IPS DF 4.7 (cell line): ENCODE measurements around the gene FAM200A.
"Not testable (repeated sequence)": the region's sequence is repeated elsewhere in the genome, so short reads cannot be mapped to it uniquely, and the experiment has no call there.

Source experiments
- DNase-seq: peaks from one replicate; pipeline ENCODE4 v3.0.0-alpha.2; 2013; ENCODE audit warnings: low spot score; ENCODE audit errors: extremely low read depth

The FAM200A gene

DNA sequence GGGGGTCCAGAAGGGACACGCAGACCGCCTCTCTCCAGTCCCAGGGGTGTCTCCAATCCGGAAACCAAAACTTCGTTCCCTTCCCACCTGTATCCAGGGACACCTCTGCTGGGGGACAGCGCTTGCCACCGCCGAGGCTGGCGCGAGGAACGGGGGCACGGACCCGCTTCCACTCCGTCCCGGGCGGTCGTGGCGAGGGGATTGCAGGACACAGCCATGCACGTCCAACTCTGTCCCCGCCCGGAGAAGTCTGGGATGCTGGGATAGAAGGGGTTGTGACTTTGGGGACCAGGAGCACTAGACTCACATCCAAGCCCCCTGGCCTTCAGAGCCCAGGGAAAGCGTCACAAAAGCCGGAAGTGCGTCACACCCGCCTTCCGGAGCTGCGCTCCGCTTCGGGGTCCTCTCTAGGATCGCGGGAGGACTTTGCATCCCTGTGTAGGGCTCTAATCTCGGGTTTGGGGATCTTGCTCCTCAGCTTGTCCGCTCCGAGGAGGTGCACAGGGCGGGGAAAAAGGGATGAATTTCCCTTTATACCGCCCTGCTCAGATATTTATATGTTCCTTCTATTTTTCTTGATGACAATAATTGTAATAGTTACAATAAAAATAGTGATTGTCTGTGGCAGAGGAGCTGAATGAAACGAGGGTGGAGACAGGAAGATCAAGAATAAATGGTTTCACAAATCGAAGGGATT lies at the start of gene FAM200A:
Gene FAM200A, minus strand, starts transcription at position 348 of the 697 bp plus-strand sequence. CDS start 3,707 bp downstream, outside the sequence.
- peak; percentile 74 for DNase-seq

DNA sequence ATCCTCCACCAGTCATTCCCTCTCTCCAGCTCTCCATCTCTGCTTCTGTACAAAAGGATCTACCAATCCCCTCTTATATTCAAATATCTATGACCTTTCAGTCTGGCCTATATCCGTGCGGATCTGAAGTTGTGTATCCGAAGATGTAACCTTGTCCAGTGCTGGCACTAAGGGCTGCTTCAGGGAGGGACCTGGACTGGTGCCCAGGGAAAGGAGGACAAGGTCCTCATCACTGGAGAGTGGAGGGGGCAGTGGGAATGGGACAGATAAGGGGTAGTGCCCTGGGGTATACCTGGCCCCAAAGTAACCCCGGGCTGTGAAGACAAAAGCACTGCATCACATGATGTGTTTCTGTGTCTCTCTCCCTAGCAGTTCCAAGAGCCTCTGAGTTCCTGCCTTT lies 47.9 kb upstream of the FAM200A start:
- DNase-seq, result no peak

DNA sequence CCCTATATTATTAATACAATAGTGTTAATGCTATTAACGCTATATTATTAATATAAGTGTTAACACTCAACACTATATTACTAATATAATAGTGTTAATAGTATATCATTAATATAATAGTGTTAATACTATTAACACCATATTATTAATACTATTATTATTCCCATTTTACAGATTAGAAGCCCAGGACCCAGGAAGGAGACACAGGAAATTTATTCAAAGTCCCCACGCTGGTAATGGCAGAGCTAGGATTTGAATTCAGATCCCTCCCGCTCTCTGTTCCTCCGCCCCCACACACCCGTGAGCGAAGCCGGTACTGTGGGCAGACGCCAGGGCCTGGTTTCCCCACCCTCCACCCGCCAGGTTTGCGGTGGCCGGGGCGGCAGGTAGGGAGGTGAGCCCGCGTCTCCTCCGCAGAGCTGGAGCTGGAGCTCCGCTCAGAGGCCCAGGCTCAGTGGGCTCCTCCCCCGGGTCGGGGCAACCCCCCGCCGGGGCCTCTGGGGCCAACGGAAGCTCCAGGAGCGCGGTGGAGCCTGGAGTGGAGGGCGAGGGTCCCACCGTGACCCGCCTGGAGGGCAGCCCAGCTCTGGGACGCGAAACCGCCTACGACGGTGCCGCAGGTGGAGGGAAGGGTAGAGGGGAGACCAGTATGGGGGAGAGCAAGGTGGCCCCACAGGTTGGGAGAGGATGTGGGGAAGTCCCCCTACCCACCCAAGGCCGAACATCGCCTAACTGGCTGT lies 46.0 kb upstream of the FAM200A start, which contains the start of gene TMEM225B:
Gene TMEM225B, plus strand, starts transcription at position 506 of the 740 bp plus-strand sequence. CDS start 6,122 bp downstream, outside the sequence.
- DNase-seq, result no peak

DNA sequence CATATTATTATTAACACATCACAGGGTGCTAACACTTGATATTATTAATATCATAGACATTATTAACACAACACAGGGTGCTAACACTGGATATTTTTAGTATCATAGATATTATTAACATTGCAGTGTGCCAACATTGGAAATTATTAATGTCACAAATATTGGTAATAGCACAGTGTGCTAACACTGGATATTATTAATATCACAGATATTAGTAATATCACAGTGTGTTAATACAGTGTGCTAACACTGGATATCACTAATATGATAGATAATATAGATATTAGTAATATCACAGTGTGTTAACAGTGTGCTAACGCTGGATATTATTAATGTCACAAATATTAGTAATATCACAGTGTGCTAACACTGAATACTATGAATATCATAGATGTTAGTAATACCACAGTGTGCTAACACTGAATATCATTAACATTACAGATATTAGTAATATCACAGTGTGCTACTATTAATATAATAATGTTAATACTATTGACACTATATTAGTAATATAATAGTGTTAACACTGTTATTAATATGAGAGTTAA lies 44.6 kb upstream of the FAM200A start:
- DNase-seq, result no peak

DNA sequence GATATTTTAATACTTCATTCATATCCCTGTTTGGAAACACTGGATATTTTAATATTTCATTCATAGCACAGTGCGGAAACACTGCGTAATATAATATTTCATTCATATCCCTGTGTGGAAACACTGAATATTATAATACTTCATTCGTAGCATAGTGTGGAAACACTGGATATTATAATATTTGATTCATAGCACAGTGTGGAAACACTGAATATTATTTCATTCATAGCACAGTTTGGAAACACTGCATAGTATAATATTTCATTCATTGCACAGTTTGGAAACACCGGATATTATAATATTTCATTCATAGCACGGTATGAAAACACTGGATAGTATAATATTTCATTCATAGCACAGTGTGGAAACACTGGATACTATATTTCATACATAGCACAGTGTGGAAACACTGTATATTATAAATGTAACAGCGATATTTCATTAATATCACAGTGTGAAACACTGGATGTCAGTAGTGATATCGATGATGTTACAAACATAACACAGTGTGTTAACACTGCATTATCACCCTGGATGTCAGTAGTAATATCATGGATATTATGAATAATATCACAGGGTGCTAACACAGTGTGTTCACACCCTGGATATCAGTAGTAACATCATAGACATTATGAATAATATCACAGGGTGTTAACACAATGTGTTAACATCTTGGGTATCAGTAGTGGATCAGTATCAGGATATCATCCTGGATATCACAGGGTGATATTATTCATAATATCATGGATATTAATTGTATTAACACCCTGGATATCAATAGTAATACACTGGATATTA lies 43.2 kb upstream of the FAM200A start:
- no peak for DNase-seq

DNA sequence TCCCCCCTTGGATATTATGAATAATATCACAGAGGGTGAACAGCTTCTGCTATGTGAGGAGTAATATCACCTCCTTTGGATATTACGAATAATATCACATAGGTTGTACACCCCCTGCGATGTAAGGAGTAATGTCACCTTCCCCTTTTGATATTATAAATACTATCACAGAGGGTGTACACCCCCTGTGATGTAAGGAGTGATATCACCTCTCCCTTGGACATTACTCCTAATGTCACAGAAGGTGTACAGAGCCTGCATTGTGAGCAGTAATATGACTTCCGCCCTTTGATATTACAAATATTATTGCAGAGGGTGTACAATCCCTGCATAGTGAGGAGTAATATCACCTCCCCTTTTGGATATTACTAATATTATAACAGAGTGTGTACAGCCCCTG lies 37.0 kb upstream of the FAM200A start:
- no peak for DNase-seq

DNA sequence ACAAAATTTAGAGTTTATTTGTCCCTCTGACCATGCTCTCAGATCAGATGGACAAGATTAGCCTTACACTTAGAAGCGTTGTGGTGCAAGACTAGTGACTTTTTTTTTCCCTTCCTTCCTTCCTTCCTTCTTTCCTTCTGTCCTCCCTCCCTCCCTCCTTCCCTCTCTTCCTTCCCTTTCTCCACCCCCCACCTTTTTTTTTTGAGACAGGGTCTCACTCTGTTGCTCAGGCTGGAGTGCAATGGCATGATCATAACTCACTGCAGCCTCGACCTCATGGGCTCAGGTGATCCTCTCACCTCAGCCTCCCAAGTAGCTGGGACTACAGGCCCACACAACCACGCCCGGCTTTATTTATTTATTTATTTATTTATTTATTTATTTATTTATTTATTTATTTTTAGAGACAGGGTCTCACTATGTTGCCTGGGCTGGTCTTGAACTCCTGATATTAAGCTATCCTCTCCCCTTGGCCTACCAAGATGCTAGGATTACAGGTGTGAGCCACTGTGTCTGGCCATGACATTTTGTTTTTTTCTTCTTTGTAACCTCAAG lies 28.9 kb upstream of the FAM200A start:
- DNase-seq, result not testable (repeated sequence)

DNA sequence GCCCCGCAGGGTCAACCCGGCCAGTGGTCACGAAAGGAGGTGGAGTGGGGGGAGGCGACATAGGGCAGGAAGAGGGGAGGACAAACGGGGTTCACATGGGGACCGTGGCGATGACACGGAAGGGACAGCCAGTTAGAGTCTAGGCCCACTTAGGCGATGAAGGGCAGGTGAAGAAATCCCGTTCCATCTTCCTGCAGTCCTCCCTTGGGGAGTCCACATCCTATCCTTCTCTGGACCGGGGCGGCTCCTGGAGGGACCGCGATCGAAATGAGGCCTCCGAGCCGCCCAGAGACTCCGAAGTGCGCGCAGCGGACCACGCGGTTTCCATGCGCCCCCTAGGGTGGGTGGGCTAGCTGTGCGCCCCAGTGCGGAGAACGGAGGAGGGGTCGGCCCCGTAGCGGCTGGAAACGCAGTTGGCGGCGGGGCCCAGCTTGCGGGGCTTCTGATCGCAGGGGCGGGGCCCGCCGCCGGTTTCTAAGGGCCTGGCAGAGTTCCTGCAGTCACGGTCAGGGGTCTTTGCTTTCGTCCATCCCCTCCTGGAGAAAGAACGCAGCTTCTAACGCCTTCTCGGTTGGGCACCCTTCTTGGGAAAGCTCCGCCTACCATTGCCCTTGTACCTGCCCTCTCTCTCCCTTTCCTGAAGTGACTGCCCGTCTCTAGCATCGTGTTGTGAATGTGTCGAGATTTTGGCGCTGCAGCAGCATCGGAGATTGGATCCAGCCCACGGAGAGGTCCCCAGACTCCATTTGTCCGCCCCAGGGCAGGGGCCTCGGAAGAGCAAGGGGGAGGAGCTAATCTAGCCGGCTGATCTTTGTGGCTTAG lies 28.3 kb upstream of the FAM200A start:
- DNase-seq, result no peak

DNA sequence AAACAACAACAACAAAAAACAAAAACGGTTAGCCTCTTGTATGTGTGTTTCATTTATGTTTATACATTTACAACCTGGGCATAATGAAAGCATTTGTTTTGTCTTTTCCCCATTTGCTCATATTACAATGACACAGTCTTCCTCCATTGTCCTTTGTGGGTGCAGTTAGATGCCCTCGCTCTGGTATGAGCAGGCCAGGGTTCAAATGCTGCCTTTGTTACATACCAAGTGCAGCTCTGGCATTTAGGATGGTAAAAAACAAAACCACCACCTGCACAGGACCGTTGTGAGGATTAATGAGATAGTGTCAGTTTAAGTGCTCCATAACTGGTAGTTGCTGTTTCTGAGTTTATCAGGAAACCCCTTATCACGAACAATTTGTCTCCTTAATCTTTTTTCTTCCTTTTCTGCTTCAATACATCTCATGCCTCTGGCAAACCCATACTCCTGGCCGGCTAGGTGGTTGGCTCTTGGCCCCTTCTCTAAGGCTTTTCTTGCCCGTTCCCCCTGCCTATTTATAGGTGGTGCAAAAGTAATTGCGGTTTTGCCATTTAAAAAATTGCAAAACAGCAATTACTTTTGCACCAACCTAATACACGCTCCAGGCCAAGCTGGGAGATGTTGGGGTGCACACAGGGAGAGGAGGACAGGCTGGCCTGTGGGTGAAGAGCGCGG lies 27.5 kb upstream of the FAM200A start:
- no peak for DNase-seq

DNA sequence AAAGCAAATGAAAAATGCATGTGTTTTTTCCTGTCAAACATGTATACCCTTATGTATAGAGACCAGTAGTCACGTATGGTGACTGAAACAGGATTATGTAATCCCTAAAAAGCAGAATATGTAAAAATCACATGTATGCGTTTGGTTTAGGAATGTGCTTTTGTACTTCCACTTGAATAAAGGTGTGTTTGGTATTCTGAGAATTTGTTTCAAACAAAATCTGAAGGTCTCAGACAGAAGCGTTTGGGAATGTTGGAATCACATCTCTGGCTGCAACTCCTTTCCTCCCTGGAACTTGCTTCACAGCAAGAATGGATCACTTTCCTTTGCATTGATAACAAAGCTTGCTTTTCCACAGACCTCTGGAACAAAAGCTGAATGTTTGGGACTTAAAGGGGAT lies 24.3 kb upstream of the FAM200A start:
- DNase-seq, result no peak

DNA sequence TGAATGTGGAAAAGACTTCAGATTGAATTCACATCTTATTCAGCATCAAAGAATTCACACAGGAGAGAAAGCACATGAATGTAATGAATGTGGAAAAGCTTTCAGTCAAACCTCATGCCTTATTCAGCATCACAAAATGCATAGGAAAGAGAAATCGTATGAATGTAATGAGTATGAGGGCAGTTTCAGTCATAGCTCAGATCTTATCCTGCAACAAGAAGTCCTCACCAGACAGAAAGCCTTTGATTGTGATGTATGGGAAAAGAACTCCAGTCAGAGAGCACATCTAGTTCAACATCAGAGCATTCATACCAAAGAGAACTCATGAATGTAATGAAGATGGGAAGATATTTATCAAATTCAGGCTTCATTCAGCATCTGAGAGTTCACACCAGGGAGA lies 21.3 kb upstream of the FAM200A start:
- no peak for DNase-seq

DNA sequence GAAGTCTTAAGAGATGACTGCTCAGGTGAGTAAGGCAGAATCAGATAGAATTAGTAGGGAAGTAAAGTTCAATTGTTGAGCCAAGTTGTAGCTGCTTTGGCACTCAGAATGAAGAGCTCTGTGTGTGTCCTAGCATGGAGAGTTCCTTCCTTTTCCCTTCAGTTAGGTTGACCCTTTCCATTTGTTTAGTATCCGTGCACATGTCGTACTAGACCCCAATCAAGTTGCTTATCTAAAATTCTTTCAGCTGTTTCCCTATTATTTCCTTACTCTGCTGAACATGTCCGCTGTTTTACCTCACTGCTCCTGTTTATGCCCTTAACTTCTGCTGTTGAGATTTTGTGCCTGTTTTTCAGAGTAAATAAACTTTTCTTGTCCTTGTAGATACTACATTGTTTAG lies 19.9 kb upstream of the FAM200A start:
- DNase-seq, result no peak

DNA sequence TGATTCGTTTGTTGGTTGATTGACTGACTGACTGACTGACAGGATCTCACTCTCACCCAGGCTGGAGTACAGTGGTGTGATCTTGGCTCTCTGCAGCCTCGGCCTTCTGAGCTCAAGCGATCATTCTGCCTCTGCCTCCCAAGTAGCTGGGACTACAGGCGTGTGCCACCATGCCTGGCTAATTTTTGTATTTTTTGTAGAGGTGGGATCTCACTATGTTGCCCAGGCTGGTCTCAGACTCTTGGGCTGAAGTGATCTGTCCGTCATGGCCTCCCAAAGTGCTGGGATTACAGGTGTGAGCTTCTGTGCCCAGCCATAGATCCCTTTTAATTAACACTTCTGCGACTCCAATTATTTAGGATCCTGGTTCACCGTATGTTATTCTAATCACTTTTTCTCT lies 16.9 kb upstream of the FAM200A start:
- not testable (repeated sequence) for DNase-seq

DNA sequence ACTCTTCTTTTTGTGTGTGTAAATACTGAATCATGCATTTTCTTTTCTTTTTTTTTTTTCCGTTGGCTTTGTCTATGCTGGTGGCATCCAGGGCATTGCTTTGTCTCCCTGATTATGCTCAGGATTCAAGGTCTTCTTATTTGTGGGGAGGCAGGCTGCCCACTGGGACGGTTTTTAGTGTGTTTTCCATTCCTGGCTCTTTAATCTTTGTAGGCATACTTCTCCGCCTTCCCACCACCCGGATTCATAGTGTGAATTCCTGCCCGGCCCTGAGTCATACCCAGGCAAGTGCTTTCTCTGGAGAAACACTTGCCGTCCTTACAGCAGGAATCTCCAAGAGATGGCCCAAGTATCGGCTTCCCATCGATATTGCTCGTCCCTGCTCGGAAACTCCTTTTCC lies 11.7 kb upstream of the FAM200A start:
- DNase-seq, result no peak

DNA sequence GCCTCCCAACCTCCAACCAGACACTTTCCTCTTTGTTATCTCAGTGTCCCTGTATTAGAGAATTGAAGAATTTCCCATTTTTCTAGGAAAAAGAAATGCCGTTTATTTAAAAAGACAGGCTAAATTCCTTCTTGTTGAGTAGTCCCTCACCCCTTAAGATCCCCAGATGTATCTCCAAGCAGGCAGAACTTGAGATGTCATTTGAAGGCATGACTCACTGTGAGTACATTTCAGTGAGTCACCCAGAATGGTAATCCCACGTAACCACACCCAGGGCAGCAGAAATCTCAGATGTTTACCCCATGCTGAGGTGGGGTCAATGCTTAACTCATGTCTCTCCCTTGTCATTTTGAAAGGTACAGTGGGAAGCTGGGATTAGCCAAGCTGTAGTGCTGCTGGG lies 10.9 kb upstream of the FAM200A start:
- no peak for DNase-seq

DNA sequence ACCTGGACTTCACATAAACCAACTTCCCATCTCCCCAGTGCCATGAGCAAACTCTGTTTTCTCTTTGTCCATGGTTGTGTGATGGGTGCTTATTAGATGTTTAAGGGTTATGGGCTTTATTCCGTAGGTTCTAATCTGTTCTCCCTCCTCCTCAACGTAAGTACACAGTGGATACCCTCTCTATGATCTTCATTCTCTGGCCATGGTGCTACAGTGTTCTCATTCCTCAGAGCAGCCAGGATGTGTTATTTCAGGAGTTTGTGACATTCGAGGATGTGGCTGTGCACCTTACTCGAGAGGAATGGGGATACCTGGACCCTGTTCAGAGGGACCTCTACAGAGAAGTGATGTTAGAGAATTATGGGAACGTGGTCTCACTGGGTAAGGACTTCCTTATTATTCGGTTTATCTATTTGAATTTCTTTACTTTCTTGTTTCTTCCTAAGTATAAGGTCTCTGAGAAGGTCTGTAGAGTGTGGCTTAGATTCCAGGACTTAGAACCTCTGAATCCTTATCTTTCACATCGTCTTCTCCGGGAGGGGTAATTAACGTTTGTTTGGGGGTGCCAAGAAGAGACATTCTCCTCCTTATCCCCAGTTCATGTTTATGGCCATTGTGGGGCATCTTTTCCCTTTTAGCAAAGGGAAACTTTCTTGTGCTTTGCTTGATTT lies 10.3 kb upstream of the FAM200A start:
- DNase-seq, result no peak

DNA sequence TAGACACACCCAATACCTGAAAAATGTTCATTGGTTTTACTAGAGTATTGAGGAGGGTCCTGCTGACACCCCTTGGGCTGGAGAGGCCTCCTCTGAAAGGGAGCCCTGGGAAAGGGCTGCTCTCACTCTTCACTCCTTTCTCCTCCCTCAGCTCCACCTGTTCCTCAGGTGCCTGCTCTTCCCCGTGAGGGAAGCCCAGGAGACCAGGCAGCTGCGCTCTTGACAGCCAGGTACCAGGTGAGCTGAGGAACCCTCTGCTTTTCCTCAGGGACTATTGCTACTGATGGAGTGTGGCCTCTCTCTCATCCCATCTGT lies 9.8 kb upstream of the FAM200A start:
- no peak for DNase-seq

DNA sequence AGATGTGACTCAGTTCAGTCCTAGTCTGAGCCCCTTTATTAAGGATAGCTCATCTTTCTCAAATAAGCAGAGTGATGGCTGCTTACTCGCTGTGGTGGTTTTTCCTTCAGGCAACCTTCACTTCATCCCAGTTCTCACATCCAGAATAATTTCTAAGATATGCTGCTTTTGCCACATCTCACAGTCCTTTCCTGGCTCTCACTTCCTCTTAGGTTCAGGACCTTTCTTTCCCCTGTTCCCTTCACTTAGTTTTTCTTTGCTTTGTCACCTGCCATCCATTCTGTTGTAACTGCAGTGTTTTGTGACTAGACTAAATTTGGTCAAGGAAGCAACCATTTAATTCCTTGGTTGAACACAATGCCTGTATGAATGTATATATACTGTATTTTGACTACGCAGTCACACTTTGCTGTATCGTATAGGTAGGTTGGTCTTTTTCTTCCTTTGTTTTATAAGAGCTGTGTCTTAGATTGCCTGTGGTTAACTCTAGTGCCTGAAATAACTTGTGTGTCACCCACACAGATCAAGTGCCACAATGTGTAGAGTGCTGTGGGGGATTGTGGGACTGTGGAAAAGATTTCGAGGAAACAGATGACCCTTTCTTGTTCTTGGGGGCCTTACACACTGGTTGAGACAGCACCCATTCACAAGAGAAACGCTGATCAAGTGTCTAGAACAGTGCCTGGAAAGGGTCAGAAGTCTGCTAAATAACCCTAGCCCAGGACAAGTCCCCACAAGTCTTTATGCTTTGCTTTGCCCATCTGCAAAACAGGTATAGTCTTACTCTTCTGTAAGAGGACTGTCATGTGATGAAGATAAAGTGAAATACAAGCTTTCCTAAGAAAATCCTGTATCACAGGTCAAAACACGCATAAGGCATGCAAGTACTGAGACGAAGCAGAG lies 9.2 kb upstream of the FAM200A start:
- DNase-seq, result no peak
